Measurements from ENCODE around the gene MAGOH.

MAGOH gene

GRCh38 chr1:53180226-53180625 lies 58.1 kb downstream of the MAGOH start:
- TF ChIP-seq CTCF (IDR thresholded peaks at IDR 0.05; ENCODE audit: borderline replicate concordance, insufficient read depth, low read depth, low read length) = no peak
- no peak overlapping the region for H3K4me3 ChIP-seq (ENCODE audit: low read depth, low read length)

All from GM12875 (cell line).